NCI-H2196 treated with DMSO at 0.1 percent for 48 hours (cell line): ENCODE measurements around the gene SH3GL1.
A peak's percentile ranks its signal among the peaks of the same experiment; 100 is the strongest.
"Not testable (repeated sequence)": the region's sequence is repeated elsewhere in the genome, so short reads cannot be mapped to it uniquely, and the experiment has no call there.

Experiments
- DNase-seq: peaks from one replicate; lab custom pipeline; 2025; ENCODE audit not compliant: unreplicated experiment; lab: John Stamatoyannopoulos, UW

Gene SH3GL1

GRCh38 chr19:4363571-4364304 lies 36.6 kb downstream of the SH3GL1 start:
- no peak for DNase-seq

- no peak for DNase-seq
Observed at GRCh38 chr19:4362831-4363545, 37.4 kb downstream of the SH3GL1 start.

GRCh38 chr19:4362101-4362828 lies 38.1 kb downstream of the SH3GL1 start:
- no peak for DNase-seq

GRCh38 chr19:4361152-4362046 lies 38.9 kb downstream of the SH3GL1 start:
- DNase-seq = no peak

GRCh38 chr19:4360641-4361151 lies 39.7 kb downstream of the SH3GL1 start:
- DNase-seq = no peak

- no peak for DNase-seq
Observed at GRCh38 chr19:4360081-4360569, 40.2 kb downstream of the SH3GL1 start.

- no peak for DNase-seq
Observed at GRCh38 chr19:4359627-4360000, 40.7 kb downstream of the SH3GL1 start.

GRCh38 chr19:4358709-4359626 lies 41.4 kb downstream of the SH3GL1 start:
- no peak for DNase-seq

- DNase-seq = no peak
Observed at GRCh38 chr19:4357921-4358326, 42.4 kb downstream of the SH3GL1 start.

- DNase-seq = no peak
Observed at GRCh38 chr19:4357095-4357797, 43.1 kb downstream of the SH3GL1 start.

GRCh38 chr19:4354897-4355296 lies 45.5 kb downstream of the SH3GL1 start:
- DNase-seq = no peak

GRCh38 chr19:4354282-4354681 lies 46.1 kb downstream of the SH3GL1 start:
- no peak for DNase-seq

- DNase-seq = peak; percentile 19
Observed at GRCh38 chr19:4352701-4353121, 47.6 kb downstream of the SH3GL1 start.

- DNase-seq = no peak
Observed at GRCh38 chr19:4350726-4351125, 49.6 kb downstream of the SH3GL1 start.

GRCh38 chr19:4350111-4350510 lies 50.2 kb downstream of the SH3GL1 start:
- DNase-seq = no peak

- not testable (repeated sequence) for DNase-seq
Observed at GRCh38 chr19:4349225-4349624, 51.1 kb downstream of the SH3GL1 start.

GRCh38 chr19:4347521-4347920 lies 52.8 kb downstream of the SH3GL1 start:
- no peak for DNase-seq

- no peak for DNase-seq
Observed at GRCh38 chr19:4346020-4346383, 54.3 kb downstream of the SH3GL1 start.
